Hematopoietic multipotent progenitor cell treated with erythropoietin and hydrocortisone succinate and interleukin-3 and kit ligand, for 8 days (in vitro differentiated cells): Measurements from ENCODE around the gene GALE.
"Not testable (repeated sequence)": the region's sequence is repeated elsewhere in the genome, so short reads cannot be mapped to it uniquely, and the experiment has no call there.

Source experiments
- DNase-seq: peaks from one replicate; pipeline ENCODE4 v3.0.0-alpha.2; 2015

Gene GALE

GRCh38 chr1:23800400-23801337 is at the start of gene GALE:
Gene GALE, minus strand, starts transcription at chr1:23800754. Its CDS starts 1,747 bp downstream, at chr1:23799007.
- DNase-seq = peak; percentile 94

GRCh38 chr1:23848673-23849616 is 48.4 kb upstream of the GALE start:
- DNase-seq = no peak

GRCh38 chr1:23847482-23848095 is 47.0 kb upstream of the GALE start:
- DNase-seq = not testable (repeated sequence)

GRCh38 chr1:23845163-23845562 is 44.6 kb upstream of the GALE start:
- no peak for DNase-seq

GRCh38 chr1:23843644-23844043 is 43.1 kb upstream of the GALE start:
- no peak for DNase-seq

- DNase-seq = peak; percentile 73
These were observed 37.9 kb upstream of the GALE start for GRCh38 chr1:23838401-23838866.

GRCh38 chr1:23837908-23838307 is 37.4 kb upstream of the GALE start:
- no peak for DNase-seq

GRCh38 chr1:23836037-23836436 is 35.5 kb upstream of the GALE start:
- DNase-seq = no peak

- DNase-seq = not testable (repeated sequence)
These were observed 33.6 kb upstream of the GALE start for GRCh38 chr1:23834156-23834555.

GRCh38 chr1:23827717-23828116 is 27.2 kb upstream of the GALE start:
- no peak for DNase-seq

- DNase-seq = not testable (repeated sequence)
These were observed 26.0 kb upstream of the GALE start for GRCh38 chr1:23826590-23826989.

- no peak for DNase-seq
These were observed 25.4 kb upstream of the GALE start for GRCh38 chr1:23825762-23826522.

- DNase-seq = peak; percentile 91
These were observed 24.7 kb upstream of the GALE start, which contains the start of gene HMGCL for GRCh38 chr1:23825076-23825761. Gene HMGCL, minus strand, starts transcription at chr1:23825429. Its CDS starts 14 bp downstream, at chr1:23825415.

GRCh38 chr1:23824711-23825075 is 24.1 kb upstream of the GALE start:
- DNase-seq = no peak

GRCh38 chr1:23823767-23824166 is 23.2 kb upstream of the GALE start:
- DNase-seq = no peak

- no peak for DNase-seq
These were observed 17.1 kb upstream of the GALE start for GRCh38 chr1:23817633-23818032.

GRCh38 chr1:23816906-23817305 is 16.4 kb upstream of the GALE start:
- DNase-seq = no peak

GRCh38 chr1:23816361-23816760 is 15.8 kb upstream of the GALE start:
- no peak for DNase-seq

GRCh38 chr1:23814016-23814415 is 13.5 kb upstream of the GALE start:
- no peak for DNase-seq

- DNase-seq = peak; percentile 80
These were observed 10.4 kb upstream of the GALE start for GRCh38 chr1:23810818-23811540.

- peak; percentile 89 for DNase-seq
These were observed 9.2 kb upstream of the GALE start for GRCh38 chr1:23809751-23810171.
